ENCODE data around the gene TULP3. TPM values are rescaled to one million over a fixed set of nuclear protein-coding genes. Genes with fewer than 3 reads are reported as not detected.

Gene TULP3
- total RNA-seq, 1 experiment from 2014 or later: 54.6 TPM

DNA sequence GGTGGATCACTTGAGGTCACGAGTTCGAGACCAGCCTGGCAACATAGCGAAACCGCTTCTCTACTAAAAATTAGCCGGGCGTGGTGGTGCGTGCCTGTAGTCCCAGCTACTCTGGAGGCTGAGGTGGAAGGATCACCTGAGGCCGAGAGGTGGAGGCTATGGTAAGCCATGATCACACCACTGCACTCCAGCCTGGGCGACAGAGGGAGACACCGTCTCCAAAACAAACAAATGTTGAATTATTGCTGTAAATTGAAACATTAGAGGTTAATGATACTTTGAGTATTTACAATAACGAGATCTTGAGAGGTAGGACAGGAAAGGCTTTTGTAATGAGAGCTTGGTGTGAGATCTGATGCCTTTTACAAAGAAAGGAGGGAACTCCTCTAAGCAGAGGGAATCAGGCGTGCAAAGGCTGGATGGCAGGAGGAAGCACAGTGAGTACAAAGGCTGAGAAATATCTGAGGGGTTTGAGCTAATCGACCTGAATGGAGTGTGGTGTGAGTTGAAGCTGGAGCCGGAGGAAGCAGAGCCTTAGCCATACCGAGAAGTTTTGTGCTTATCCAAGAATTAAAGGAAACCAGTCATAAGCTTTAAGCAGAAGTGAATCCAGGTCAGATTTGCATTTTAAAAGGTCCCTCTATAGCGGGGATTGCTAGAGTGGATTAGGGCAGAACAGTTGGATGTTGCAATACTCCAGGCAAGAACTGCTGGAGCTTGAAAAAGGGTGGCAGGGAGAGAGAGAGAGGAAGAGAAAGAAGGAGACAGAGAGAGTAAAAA, 12.5 kb upstream of the TULP3 start:
- DNase-seq: no peak
- Histone ChIP-seq H3K4me2 (peak overlapping the region; percentile 98), H3F3A (ENCODE audit: insufficient read depth, low read depth) (peaks cover 13% of the 10 kb centered on the region; the same call in 1 of the 2 replicates), H3K36me3 (ENCODE audit: low read depth) (peaks cover 18% of the 10 kb centered on the region; the same call in 1 of the 2 replicates), H4K20me1 (ENCODE audit: insufficient read depth) (peaks cover 15% of the 10 kb centered on the region), H3K27ac (peak overlapping the region; percentile 78), H3K9me2 (ENCODE audit: insufficient read depth) (no peaks in the 10 kb centered on the region), H3K4me3 (peak overlapping the region; percentile 71), H3K79me2 (ENCODE audit: low read depth) (peaks cover 69% of the 10 kb centered on the region), H3K27me3 (ENCODE audit: insufficient read depth, low read depth) (no peaks in the 10 kb centered on the region), H2AFZ (peak overlapping the region; percentile 86), H3K9me3 (ENCODE audit: insufficient read depth, low read depth) (no peaks in the 10 kb centered on the region), H3K4me1 (replicated peaks; ENCODE audit: insufficient read depth) (peaks cover 15% of the 10 kb centered on the region; the same call in 1 of the 2 replicates)
- BruUV-seq (replicated peaks): no TSS peak
- CTCF ChIA-PET: interaction anchor here (0.7 to 0.8 kb wide), 2 partner anchors 24 to 66 kb away, joined by 3 to 4 read pairs; no protein-coding TSS in a partner anchor
- TF ChIP-seq, protein P1, sequence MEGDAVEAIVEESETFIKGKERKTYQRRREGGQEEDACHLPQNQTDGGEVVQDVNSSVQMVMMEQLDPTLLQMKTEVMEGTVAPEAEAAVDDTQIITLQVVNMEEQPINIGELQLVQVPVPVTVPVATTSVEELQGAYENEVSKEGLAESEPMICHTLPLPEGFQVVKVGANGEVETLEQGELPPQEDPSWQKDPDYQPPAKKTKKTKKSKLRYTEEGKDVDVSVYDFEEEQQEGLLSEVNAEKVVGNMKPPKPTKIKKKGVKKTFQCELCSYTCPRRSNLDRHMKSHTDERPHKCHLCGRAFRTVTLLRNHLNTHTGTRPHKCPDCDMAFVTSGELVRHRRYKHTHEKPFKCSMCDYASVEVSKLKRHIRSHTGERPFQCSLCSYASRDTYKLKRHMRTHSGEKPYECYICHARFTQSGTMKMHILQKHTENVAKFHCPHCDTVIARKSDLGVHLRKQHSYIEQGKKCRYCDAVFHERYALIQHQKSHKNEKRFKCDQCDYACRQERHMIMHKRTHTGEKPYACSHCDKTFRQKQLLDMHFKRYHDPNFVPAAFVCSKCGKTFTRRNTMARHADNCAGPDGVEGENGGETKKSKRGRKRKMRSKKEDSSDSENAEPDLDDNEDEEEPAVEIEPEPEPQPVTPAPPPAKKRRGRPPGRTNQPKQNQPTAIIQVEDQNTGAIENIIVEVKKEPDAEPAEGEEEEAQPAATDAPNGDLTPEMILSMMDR (conservative IDR thresholded peaks at IDR 0.05): no peak
- TF ChIP-seq EZH2 (IDR thresholded peaks at IDR 0.05; ENCODE audit: low read depth): no peak
- intact Hi-C loops (cut with micrococcal nuclease; ENCODE audit: unreplicated experiment): loop anchor here (1.0 to 5.0 kb wide), 5 partner anchors 13 to 164 kb away; partner anchors contain the start of genes ITFG2 and TEAD4
- POLR2A ChIA-PET (ENCODE audit: unreplicated experiment): no interaction called here

DNA sequence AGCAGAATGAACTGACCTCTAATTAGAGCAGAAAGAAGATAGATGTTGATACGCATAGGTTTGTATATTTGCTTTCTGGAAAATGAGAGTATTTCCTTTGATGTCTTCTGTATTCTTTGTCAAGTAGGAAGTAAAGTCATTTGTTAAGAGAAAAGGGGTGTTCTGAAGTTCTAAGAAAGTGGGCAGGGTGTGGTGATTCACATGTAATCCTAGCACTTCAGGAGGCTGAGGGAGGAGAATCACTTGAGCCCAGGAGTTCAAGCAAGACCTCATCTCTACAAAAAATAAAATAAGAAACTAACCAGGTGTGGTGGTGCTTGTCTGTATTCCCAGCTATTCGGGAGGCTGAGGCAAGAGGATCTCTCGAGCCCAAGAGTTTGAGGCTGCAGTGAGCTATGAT, 10.8 kb upstream of the TULP3 start:
- intact Hi-C loops (cut with micrococcal nuclease; ENCODE audit: unreplicated experiment): loop anchor here (5.0 kb wide), 2 partner anchors 62 to 162 kb away; no protein-coding TSS in a partner anchor

DNA sequence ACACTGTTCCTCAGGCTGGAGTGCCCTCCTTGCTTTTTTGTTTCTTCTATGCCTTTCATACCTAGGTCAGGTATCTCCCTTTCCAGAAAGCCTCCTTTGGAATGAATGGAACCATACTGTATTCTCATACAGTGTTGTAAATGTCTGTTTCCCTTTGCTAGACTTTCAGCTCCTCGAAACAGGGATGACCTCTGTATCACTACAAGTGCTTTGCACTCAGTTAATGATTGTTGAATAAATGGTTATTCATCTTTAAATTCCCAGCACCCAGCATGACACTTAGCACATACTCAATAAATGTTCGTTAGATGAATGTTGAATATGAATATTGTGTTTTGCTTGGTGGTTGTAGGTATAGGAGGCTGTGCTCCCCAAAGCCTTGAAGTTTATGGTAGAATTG, 5.9 kb upstream of the TULP3 start:
- Histone ChIP-seq H3K79me2 (ENCODE audit: low read depth) (peaks cover 18% of the 10 kb centered on the region), H3F3A (ENCODE audit: insufficient read depth, low read depth) (peaks cover 21% of the 10 kb centered on the region), H3K36me3 (ENCODE audit: low read depth) (peaks cover 1% of the 10 kb centered on the region; the same call in 1 of the 2 replicates), H3K27me3 (ENCODE audit: insufficient read depth, low read depth) (no peaks in the 10 kb centered on the region), H3K9me3 (ENCODE audit: insufficient read depth, low read depth) (no peaks in the 10 kb centered on the region), H3K9me2 (ENCODE audit: insufficient read depth) (no peaks in the 10 kb centered on the region), H3K4me1 (replicated peaks; ENCODE audit: insufficient read depth) (no peaks in the 10 kb centered on the region), H2AFZ (no peak overlapping the region), H4K20me1 (ENCODE audit: insufficient read depth) (peaks cover 10% of the 10 kb centered on the region; the same call in 1 of the 2 replicates), H3K27ac (no peak overlapping the region), H3K4me3 (no peak overlapping the region), H3K4me2 (no peak overlapping the region)
- BruUV-seq (replicated peaks): no TSS peak
- CTCF ChIA-PET: interaction anchor here (0.5 to 1.0 kb wide), 6 partner anchors 73 to 206 kb away, joined by 3 to 21 read pairs (median 6); partner anchors contain the start of gene TEAD4
- intact Hi-C loops (cut with micrococcal nuclease; ENCODE audit: unreplicated experiment): loop anchor here (2.0 kb wide), 1 partner anchor 150 kb away; no protein-coding TSS in a partner anchor
- POLR2A ChIA-PET (ENCODE audit: unreplicated experiment): no interaction called here
- DNase-seq: no peak
- TF ChIP-seq EZH2 (IDR thresholded peaks at IDR 0.05; ENCODE audit: low read depth): no peak
- TF ChIP-seq, protein P1 (conservative IDR thresholded peaks at IDR 0.05): no peak

More for the DNA sequence above, 10.8 kb upstream of the TULP3 start:
- DNase-seq: no peak
- Histone ChIP-seq H3K9me3 (ENCODE audit: insufficient read depth, low read depth) (no peaks in the 10 kb centered on the region), H3K79me2 (ENCODE audit: low read depth) (peaks cover 58% of the 10 kb centered on the region), H3K9me2 (ENCODE audit: insufficient read depth) (no peaks in the 10 kb centered on the region), H3K4me1 (replicated peaks; ENCODE audit: insufficient read depth) (peaks cover 15% of the 10 kb centered on the region; the same call in 1 of the 2 replicates), H3K27ac (no peak overlapping the region), H3K27me3 (ENCODE audit: insufficient read depth, low read depth) (no peaks in the 10 kb centered on the region), H3K4me2 (no peak overlapping the region), H2AFZ (no peak overlapping the region), H4K20me1 (ENCODE audit: insufficient read depth) (peaks cover 16% of the 10 kb centered on the region), H3K36me3 (ENCODE audit: low read depth) (peaks cover 8% of the 10 kb centered on the region; the same call in 1 of the 2 replicates), H3F3A (ENCODE audit: insufficient read depth, low read depth) (peaks cover 13% of the 10 kb centered on the region; the same call in 1 of the 2 replicates), H3K4me3 (no peak overlapping the region)
- no TSS peak for BruUV-seq (replicated peaks)
- no peak for TF ChIP-seq EZH2 (IDR thresholded peaks at IDR 0.05; ENCODE audit: low read depth)
- TF ChIP-seq, protein P1 (conservative IDR thresholded peaks at IDR 0.05): no peak
- ChIA-PET CTCF (no interaction called here), POLR2A (ENCODE audit: unreplicated experiment) (interaction anchor here (0.6 kb wide), 1 partner anchor 72 kb away, joined by 3 read pairs; no protein-coding TSS in a partner anchor)

Data from PC-9 (cell line).